Measurements from ENCODE around the gene LRRC18. TPM values are rescaled to one million over a fixed set of nuclear protein-coding genes. Genes with fewer than 3 reads are reported as not detected.

The LRRC18 gene
- total RNA-seq, 4 donors from 2014 or later = not detected

DNA sequence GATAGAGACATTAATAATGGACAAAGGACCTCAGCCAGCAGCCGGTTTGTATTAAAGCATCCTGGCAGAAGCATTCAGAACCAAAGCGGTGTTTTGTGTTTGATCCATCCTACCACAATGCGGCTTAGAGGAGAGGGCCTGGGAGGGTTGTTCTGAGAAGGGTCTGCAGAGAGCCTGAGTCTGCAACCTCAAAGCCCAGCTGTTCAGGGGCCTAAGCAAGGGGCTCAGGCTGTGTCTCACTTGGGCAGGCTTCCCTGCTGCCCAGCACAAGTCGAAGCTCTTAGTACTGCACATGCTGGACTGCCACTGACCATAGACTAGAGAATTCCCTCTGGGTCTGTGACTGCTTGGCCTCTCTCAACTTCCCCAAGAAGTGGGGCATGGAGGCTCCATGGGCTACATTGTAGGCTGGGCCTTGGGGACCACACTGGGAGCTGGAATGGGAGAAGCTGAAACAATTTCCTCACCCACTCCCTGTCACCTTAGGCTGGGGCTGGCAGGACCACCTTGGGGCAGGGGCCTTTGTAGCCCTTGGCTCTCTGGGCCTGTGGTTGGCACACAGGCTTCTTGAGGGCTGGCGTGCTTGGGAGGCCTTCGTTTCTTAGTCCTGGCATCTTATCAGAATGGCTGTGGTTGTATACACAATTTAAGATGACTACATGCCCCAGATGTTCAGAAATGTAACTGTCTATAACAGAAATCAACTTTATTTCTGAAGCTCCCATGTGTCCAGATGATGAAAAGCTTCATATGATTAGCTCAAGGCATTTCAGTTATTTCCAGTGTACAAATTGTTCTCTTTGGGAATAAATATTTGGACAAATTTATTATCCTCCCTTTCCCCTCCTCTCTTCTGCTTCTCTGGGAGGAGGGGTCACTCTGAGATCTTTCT is 44.5 kb downstream of the LRRC18 start:
- no peak for TF ChIP-seq POLR2A (IDR thresholded peaks at IDR 0.05)
- TF ChIP-seq, protein P1, sequence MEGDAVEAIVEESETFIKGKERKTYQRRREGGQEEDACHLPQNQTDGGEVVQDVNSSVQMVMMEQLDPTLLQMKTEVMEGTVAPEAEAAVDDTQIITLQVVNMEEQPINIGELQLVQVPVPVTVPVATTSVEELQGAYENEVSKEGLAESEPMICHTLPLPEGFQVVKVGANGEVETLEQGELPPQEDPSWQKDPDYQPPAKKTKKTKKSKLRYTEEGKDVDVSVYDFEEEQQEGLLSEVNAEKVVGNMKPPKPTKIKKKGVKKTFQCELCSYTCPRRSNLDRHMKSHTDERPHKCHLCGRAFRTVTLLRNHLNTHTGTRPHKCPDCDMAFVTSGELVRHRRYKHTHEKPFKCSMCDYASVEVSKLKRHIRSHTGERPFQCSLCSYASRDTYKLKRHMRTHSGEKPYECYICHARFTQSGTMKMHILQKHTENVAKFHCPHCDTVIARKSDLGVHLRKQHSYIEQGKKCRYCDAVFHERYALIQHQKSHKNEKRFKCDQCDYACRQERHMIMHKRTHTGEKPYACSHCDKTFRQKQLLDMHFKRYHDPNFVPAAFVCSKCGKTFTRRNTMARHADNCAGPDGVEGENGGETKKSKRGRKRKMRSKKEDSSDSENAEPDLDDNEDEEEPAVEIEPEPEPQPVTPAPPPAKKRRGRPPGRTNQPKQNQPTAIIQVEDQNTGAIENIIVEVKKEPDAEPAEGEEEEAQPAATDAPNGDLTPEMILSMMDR (IDR thresholded peaks at IDR 0.05) = no peak
- WGBS, 2 donors = 62 to 69% methylated on average over 6 of the region's 6 CpGs
- DNase-seq (ENCODE audit: low spot score in 2 of 2) = no peak
- no peak overlapping the region for H3K4me3 ChIP-seq (ENCODE audit: low read depth, poor library complexity, severe bottlenecking)
- intact Hi-C loops (cut with DNase I; ENCODE audit: low total_unique reads) = no loop called here

DNA sequence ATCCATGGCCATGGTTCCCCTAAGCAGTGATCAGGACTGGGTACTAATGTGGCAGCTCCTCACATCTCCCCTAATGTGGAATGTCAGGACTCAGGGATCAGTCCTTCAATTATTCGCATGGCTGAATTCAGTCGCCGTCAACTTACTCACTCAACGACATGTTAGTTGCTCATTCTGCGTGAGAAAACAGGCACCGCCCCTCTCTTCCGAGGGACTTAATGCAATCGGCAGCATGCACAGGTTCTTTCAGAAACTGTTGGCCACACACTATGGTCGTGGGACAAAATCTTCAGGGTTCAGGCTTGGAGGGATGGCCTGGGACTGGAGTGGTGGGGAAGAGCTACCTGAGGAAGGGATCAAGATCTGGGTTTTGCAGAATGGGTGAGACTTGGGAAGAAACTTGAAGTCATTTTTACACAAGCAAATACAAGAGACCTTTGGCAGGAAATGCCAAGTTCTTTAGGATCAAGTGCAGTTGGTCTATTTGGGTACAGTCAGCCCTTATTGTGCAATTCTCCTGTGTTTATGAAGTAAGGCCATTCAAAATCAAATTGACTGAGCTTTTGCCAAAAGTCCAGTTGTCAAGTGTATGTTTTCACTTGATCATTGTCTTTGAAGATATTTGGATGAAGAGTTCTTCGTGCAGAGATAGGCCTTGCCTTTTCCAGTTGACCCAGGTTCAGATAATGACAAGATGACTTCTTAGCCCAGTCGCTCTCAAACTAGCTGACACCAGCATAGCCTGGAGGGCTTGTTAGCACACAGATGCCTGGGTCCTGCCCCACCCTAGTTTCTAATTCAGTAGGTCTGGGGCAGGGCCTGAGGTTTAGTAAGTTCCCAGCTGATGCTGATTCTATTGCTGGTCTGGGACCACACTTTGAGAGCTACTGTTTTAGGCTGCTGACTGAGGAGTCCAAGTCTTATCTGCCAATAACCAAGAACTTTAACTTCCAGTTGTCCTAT is 48.5 kb downstream of the LRRC18 start:
- no peak for TF ChIP-seq POLR2A (IDR thresholded peaks at IDR 0.05)
- TF ChIP-seq, protein P1 (IDR thresholded peaks at IDR 0.05) = no peak
- 85 to 86% methylated on average over 11 of the region's 11 CpGs for WGBS, 2 donors
- H3K4me3 ChIP-seq (ENCODE audit: low read depth, poor library complexity, severe bottlenecking) = no peak overlapping the region
- DNase-seq (ENCODE audit: low spot score in 2 of 2) = no peak
- intact Hi-C loops (cut with DNase I; ENCODE audit: low total_unique reads) = no loop called here

DNA sequence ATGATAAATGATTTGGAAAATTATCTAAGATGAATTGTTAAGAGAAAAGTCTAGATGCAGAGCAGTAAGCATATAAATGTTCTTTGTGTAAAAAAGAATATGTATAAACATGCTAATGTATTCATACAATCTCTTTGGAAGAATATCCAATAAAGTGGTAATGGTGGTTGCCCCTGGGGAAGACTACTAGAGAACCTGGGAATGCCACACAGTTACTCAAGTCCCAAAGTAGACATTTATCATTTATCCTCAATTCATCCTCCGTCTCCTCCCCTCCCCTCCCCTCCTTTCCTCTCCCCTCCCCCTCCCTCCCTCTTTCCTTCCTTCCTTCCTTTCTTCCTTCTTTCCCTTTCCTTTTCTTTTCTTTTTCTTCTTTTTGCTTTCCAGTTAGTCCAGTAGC is 51.7 kb downstream of the LRRC18 start:
- H3K4me3 ChIP-seq (ENCODE audit: low read depth, poor library complexity, severe bottlenecking) = no peak overlapping the region
- no peak for DNase-seq (ENCODE audit: low spot score in 2 of 2)
- 73 to 97% methylated on average over 1 of the region's 1 CpG for WGBS, 2 donors
- intact Hi-C loops (cut with DNase I; ENCODE audit: low total_unique reads) = no loop called here
- TF ChIP-seq POLR2A (IDR thresholded peaks at IDR 0.05) = no peak
- TF ChIP-seq, protein P1 (IDR thresholded peaks at IDR 0.05) = no peak

DNA sequence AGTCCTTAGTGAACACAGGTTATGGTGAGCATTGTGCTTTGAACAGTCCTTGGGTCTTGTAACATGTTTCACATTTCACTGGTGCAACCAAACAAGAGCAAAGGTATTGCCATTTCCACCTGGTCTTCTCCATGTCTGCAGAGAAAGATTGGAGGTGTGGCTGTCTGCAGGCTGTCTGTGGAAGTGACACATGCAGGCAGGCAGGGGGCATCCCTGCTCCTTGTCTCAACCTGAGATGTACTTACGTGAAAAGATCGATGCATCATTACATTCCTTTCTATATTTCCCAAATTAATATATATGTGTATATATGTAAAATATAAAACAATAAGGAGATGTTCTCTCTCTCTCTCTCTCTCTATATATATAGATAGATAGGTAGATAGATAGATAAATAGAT is 54.3 kb downstream of the LRRC18 start:
- DNase-seq (ENCODE audit: low spot score in 2 of 2) = peak in 1 of 2 donors; percentile 13
- intact Hi-C loops (cut with DNase I; ENCODE audit: low total_unique reads) = no loop called here
- H3K4me3 ChIP-seq (ENCODE audit: low read depth, poor library complexity, severe bottlenecking) = no peak overlapping the region
- WGBS, 2 donors = 17 to 27% methylated on average over 2 of the region's 2 CpGs
- TF ChIP-seq, protein P1 (IDR thresholded peaks at IDR 0.05) = no peak
- TF ChIP-seq POLR2A (IDR thresholded peaks at IDR 0.05) = no peak

DNA sequence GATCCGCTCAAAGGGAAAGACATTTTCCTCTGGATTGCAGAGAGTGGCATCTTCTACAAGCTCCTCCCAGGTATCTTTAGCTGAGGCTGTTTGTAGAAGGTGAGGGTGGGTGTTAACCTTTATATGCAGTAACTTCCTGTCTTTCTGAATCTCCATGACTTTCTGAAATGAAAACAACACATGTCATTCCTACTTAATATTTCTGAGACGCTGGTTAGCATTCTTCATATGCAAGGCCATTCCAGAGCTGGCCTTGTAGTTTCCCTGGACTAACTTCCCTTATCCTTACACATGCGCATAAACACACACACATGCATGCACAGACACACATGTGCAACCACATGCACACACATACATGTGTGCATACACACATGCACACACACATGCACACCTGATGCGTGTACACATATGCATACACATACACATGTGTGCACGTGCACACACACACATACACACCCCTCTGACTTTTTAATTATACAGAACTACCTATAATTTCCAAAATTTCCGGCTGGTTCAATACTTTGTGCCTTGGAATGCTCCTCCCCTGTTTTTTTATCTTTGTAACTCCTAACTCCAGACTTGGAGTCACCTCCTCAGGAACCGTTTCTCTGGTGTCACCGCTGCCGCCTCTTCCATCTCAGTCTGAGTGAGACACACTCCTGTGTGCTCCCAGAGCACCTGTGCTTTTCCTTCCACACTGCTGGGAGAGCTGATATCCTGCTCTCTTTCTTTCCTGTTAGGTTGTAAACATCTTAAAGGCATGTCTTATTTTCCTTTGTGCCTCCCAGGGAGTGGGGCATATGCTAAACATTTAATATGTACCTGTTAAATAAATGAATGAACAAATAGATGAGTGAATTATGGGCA is 55.2 kb downstream of the LRRC18 start:
- H3K4me3 ChIP-seq (ENCODE audit: low read depth, poor library complexity, severe bottlenecking) = no peak overlapping the region
- intact Hi-C loops (cut with DNase I; ENCODE audit: low total_unique reads) = no loop called here
- DNase-seq (ENCODE audit: low spot score in 2 of 2) = peak in 1 of 2 donors; percentile 6
- TF ChIP-seq, protein P1 (IDR thresholded peaks at IDR 0.05) = no peak
- no peak for TF ChIP-seq POLR2A (IDR thresholded peaks at IDR 0.05)
- 87 to 88% methylated on average over 9 of the region's 9 CpGs for WGBS, 2 donors

All from lower leg skin (tissue), 4 donors.